ENCODE data around the gene AADACL2. TPM values are rescaled to one million over a fixed set of nuclear protein-coding genes. Genes with fewer than 3 reads are reported as not detected.

Gene AADACL2
- total RNA-seq, 2 donors from 2014 or later = not detected

- no peaks in the 10 kb centered on the region for H3K36me3 ChIP-seq
- intact Hi-C loops (cut with DNase I) = no loop called here
- no peak overlapping the region for H3K9ac ChIP-seq (ENCODE audit: low read depth in 2 of 2, low read length in 2 of 2)
- no peak for DNase-seq
- H3K27ac ChIP-seq = no peak overlapping the region
- TF ChIP-seq, protein P1, sequence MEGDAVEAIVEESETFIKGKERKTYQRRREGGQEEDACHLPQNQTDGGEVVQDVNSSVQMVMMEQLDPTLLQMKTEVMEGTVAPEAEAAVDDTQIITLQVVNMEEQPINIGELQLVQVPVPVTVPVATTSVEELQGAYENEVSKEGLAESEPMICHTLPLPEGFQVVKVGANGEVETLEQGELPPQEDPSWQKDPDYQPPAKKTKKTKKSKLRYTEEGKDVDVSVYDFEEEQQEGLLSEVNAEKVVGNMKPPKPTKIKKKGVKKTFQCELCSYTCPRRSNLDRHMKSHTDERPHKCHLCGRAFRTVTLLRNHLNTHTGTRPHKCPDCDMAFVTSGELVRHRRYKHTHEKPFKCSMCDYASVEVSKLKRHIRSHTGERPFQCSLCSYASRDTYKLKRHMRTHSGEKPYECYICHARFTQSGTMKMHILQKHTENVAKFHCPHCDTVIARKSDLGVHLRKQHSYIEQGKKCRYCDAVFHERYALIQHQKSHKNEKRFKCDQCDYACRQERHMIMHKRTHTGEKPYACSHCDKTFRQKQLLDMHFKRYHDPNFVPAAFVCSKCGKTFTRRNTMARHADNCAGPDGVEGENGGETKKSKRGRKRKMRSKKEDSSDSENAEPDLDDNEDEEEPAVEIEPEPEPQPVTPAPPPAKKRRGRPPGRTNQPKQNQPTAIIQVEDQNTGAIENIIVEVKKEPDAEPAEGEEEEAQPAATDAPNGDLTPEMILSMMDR (IDR thresholded peaks at IDR 0.05) = no peak
- H3K4me3 ChIP-seq = no peak overlapping the region
- H3K4me1 ChIP-seq = no peaks in the 10 kb centered on the region
- H3K27me3 ChIP-seq = no peaks in the 10 kb centered on the region
- no peaks in the 10 kb centered on the region for H3K9me3 ChIP-seq
Measured at GRCh38 chr3:151765685-151766084, 32.0 kb downstream of the AADACL2 start.

GRCh38 chr3:151766454-151766853, 32.7 kb downstream of the AADACL2 start:
- Histone ChIP-seq H3K27ac (no peak overlapping the region), H3K4me1 (no peaks in the 10 kb centered on the region), H3K36me3 (no peaks in the 10 kb centered on the region), H3K4me3 (no peak overlapping the region), H3K27me3 (no peaks in the 10 kb centered on the region), H3K9me3 (no peaks in the 10 kb centered on the region), H3K9ac (ENCODE audit: low read depth in 2 of 2, low read length in 2 of 2) (no peak overlapping the region)
- no peak for DNase-seq
- intact Hi-C loops (cut with DNase I) = no loop called here
- TF ChIP-seq, protein P1 (IDR thresholded peaks at IDR 0.05) = no peak

GRCh38 chr3:151768393-151768930, 34.7 kb downstream of the AADACL2 start:
- intact Hi-C loops (cut with DNase I) = no loop called here
- no peak overlapping the region for H3K27ac ChIP-seq
- H3K36me3 ChIP-seq = no peaks in the 10 kb centered on the region
- H3K4me1 ChIP-seq = no peaks in the 10 kb centered on the region
- no peaks in the 10 kb centered on the region for H3K27me3 ChIP-seq
- no peak overlapping the region for H3K9ac ChIP-seq (ENCODE audit: low read depth in 2 of 2, low read length in 2 of 2)
- no peak for DNase-seq
- TF ChIP-seq, protein P1 (IDR thresholded peaks at IDR 0.05) = no peak
- no peaks in the 10 kb centered on the region for H3K9me3 ChIP-seq
- H3K4me3 ChIP-seq = no peak overlapping the region

- Histone ChIP-seq H3K4me1 (no peaks in the 10 kb centered on the region), H3K36me3 (no peaks in the 10 kb centered on the region), H3K27me3 (no peaks in the 10 kb centered on the region), H3K4me3 (no peak overlapping the region), H3K9me3 (no peaks in the 10 kb centered on the region), H3K27ac (no peak overlapping the region), H3K9ac (ENCODE audit: low read depth in 2 of 2, low read length in 2 of 2) (no peak overlapping the region)
- TF ChIP-seq, protein P1 (IDR thresholded peaks at IDR 0.05) = no peak
- intact Hi-C loops (cut with DNase I) = no loop called here
- DNase-seq = no peak
Measured at GRCh38 chr3:151769175-151769574, 35.4 kb downstream of the AADACL2 start.

- Histone ChIP-seq H3K4me1 (no peaks in the 10 kb centered on the region), H3K4me3 (no peak overlapping the region), H3K36me3 (no peaks in the 10 kb centered on the region), H3K27ac (peak overlapping the region; percentile 51), H3K9ac (ENCODE audit: low read depth in 2 of 2, low read length in 2 of 2) (peak overlapping the region in 1 of 2 donors; percentile 61), H3K9me3 (no peaks in the 10 kb centered on the region), H3K27me3 (no peaks in the 10 kb centered on the region)
- intact Hi-C loops (cut with DNase I) = no loop called here
- DNase-seq = peak; percentile 53
- TF ChIP-seq, protein P1 (IDR thresholded peaks at IDR 0.05) = no peak
Measured at GRCh38 chr3:151770956-151771355, 37.2 kb downstream of the AADACL2 start.
